ENCODE results near the gene THAP11.
"Not testable (repeated sequence)": the region's sequence is repeated elsewhere in the genome, so short reads cannot be mapped to it uniquely, and the experiment has no call there.

GRCh38 chr16:67864044-67864443 lies 21.9 kb downstream of the THAP11 start:
- not testable (repeated sequence) for TF ChIP-seq CTCF (conservative IDR thresholded peaks at IDR 0.05; ENCODE audit: low read depth, low read length); EZH2 (IDR thresholded peaks at IDR 0.05; ENCODE audit: low read length, unreplicated experiment); EZH2phosphoT487 (IDR thresholded peaks at IDR 0.05; ENCODE audit: borderline replicate concordance, low read length)

All from PC-3 (cell line).